GM21528 (cell line): ENCODE data around the gene ADARB2.

ENCODE experiments used
- ATAC-seq: cut with Tn5 transposase; IDR thresholded peaks from one replicate; pipeline ENCODE4 v1.9.1; 2021; ENCODE audit warnings: mild to moderate bottlenecking, moderate library complexity; ENCODE audit not compliant: unreplicated experiment, low FRiP score

Gene ADARB2

GRCh38 chr10:1311726-1312125, 425.6 kb downstream of the ADARB2 start:
- ATAC-seq: no peak

- no peak for ATAC-seq
Measured at GRCh38 chr10:1310271-1310789, 427.0 kb downstream of the ADARB2 start.

DNA sequence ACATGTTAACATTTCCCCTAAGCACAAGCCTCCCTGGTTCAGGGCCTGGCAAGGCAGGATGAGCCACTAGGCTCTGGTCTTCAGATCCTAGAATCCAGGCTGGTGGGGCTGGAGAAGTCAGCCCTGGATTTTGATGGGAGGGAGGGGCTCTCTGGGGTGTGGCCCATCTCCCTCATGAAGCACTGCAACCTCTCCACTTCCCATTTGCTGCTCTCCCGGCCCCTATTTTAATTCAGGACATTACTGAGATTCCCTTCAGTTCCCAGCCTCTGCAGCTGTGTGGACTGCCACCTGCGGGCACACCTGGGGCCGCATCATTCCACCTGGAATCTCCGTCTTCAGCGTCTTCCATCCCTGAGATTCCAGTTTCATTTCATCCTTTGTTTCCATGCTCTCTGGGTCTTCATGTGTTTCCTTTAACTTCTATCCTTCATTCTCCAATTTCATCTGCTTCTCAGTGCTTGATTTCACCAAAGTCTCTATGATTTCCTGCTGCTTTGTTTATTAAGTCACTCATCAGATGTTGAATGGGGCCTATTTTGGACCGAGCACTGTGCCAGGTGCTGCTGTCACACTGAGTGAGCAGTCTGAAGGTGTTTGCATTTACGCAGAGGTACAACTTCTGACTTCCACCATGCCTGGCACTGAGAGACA, 427.6 kb downstream of the ADARB2 start:
- no peak for ATAC-seq

DNA sequence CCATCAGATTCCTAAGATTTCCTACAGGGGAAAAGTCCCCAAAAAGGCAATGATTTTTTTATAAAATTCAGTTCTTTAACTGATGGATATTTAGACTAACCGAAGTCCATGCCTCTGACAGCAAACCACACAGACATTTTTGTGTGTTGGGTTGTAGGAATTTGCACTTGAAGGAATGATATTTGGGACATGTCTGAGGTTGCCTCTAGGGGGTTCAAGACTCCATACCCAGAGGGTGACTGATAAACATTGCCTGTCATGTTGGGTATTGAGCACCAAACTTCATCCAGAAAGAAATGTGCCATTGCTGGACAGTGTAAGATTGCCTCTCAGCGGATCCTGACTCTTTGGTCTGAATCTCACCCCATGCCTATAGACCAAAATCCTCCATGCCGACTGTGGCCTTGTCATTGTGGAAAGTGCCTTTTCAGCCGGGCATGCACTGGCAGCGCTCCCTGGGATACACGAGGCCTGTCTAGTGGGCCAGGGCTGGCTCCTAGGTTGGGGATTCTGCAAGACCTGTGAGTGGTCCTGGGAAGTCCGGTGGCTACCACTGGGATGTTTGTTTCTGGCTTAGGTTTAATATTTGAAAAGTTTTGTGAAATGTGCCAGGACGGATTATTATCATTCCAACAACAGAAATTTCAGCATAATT, 428.2 kb downstream of the ADARB2 start:
- ATAC-seq: no peak

DNA sequence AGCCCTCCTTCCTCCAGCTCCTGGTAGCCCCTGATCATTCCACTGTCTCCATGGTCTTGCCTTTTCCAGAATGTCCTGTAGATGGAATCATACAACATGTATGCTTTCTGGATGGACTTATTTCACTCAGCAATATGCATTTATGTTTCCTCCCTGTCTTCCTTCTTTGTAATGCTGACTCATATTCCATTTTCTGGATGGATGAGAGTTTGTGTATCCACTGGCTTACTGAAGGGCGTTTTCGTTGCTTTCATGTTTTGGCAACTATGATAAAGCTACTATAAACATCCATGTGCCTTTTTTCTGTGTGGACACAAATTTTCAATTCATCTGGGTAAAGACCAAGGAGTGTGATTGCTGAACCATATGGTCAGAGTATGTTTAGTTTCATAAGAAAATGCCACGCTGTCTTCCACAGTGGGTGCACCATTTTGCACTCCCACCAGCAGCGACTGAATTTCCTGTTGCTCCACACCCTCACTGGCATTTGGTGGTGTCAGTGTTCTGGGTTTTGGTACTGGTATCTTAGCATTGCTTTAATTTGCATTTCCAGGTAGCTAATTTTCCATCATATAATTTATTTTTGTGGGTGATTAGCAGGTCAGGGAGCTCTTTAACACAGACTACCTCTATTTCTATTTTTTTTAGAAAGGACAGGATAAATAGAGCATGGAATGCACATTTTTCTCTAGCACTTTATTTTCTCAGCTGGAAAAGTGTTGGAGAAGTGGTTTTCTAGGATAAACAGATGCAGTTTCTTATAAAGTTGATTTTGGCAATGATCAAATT, 429.0 kb downstream of the ADARB2 start:
- no peak for ATAC-seq

- ATAC-seq: no peak
Measured at GRCh38 chr10:1301143-1301542, 436.2 kb downstream of the ADARB2 start.

GRCh38 chr10:1300218-1300617, 437.1 kb downstream of the ADARB2 start:
- ATAC-seq: no peak

DNA sequence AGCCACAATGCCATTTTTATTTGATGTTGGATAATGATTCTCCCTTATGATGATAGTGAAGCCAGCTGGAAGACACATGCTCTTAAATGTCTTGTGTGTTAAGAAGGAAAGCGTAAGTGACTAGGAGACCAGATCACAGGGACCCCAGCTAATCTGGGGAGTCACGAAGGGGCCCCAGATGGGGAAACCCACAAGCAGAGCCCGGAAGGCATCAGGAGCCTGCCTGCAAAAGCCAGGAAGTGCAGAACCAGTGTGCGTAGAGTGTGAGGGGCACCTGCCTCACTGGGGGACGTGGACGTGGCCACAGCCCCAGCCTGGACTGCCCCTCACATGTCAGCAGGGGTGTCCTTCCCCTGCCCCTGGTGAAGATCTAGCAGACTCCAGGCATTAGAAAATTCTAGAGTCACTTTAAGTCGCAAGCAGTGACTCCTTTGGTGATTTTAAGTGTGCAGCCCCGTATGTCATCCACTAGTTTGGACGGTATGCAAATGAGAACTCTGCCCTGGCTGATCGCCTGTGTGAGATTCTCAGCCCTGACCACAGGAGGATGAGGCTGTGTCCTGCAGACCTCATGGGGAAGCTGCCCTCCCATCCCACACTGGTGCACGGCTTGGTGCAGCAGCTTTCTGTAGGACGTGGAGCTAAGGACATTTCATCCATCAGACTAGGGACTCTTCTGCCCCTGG, 438.1 kb downstream of the ADARB2 start:
- no peak for ATAC-seq

GRCh38 chr10:1297566-1298301, 439.6 kb downstream of the ADARB2 start:
- ATAC-seq: no peak

DNA sequence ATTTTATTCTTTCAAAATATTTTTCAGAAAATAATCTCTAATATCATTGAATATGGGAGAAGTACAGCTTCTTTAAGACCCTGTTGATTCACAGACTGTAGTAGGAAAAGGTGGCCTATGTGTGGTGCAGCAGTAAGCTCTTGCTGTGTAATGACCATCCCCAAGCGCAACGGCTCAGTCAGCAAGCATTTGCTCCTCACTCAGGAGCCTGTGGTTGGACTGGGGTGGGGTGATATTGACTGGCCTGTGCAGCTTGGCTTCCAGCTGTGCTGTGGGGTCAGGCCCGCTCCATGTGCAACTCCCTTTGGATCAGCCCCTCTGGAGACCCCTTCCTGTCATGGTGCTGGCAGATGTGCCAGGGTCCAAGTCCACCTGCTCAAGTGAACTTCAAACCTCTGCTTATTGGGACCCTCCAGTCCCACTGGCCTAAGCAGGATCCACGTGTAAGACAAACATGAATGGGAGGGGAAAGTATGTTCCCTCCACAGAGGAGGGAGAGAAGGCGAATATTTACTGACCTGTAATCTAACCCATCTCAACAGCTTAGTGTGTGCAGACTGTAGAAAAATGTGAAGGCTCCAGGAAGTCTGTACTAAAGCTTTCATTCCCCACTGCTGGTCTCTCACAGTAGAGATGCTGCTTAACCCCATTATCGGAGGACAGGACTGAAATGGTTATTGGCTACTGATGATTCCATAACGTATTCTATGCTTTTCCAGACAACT, 441.4 kb downstream of the ADARB2 start:
- no peak for ATAC-seq

- no peak for ATAC-seq
Measured at GRCh38 chr10:1294748-1295147, 442.6 kb downstream of the ADARB2 start.

GRCh38 chr10:1293636-1294435, 443.5 kb downstream of the ADARB2 start:
- no peak for ATAC-seq

- ATAC-seq: no peak
Measured at GRCh38 chr10:1293157-1293556, 444.2 kb downstream of the ADARB2 start.

DNA sequence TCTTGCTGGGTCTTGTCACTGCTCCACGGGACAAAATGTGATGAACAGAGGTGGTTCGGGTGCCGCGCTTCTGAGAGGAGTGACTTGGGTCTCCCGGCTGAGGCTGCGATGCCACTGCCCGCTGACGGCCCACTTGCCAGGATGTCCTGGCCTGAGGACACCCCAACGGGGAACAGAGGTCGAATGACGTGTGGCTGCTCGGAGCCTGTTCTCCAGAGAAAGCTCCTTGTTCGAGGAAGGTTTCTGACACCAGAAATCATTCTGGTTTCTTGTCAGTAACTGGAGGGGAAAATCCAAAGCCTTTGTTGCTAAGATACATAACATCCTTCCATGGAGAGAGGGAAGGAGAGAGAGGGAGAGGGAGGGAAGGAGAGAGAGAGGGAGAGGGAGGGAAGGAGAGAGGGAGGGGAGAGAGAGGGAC, 444.7 kb downstream of the ADARB2 start:
- ATAC-seq: no peak

- no peak for ATAC-seq
Measured at GRCh38 chr10:1291178-1292090, 445.9 kb downstream of the ADARB2 start.

DNA sequence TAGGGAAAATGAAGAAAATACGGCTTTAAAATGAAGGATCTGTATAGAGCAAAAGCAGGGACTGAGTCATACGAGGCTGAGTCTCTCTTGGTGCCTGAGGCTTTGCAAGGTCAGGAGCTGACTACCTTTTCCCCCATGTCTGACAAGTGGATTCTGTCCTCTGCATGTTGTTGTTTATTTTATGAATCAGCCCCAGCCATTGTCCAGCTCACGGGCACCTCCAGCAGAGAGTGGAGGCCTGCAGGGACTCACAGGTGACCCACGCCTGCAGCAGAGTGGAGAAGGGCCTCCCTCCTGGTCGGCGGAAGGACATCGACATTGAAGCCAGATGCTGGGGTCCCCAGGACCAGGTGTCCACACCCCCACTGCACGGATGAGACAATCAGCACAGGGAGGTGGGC, 447.3 kb downstream of the ADARB2 start:
- no peak for ATAC-seq

- no peak for ATAC-seq
Measured at GRCh38 chr10:1289591-1289990, 447.7 kb downstream of the ADARB2 start.

DNA sequence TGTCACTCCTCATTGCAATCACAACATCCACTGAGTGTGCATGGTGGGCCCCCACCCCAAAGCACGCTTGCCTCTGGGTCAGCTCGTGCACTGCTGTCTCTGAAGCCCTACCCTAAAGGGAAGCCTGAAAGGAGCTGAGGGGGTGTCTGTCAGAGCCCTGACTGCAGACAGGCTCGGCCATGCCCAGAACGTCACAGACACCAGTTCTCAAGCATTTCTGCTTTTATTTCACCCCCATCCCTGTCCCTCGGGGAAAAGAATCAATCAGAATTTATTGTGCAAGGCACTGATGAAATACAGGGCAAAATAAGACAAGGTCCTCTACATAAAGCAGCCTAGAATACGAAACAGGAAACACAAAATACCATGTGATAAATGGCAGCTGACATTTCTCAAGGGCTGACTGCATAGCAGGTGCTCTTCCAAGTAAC, 449.3 kb downstream of the ADARB2 start:
- ATAC-seq: no peak
